GM19023 (cell line): ENCODE results near the gene SLIT1.

Experiments used
- ATAC-seq: cut with Tn5 transposase; IDR thresholded peaks from one replicate; pipeline ENCODE4 v1.9.1; 2021; ENCODE audit warnings: mild to moderate bottlenecking, moderate library complexity; ENCODE audit not compliant: unreplicated experiment

The SLIT1 gene

GRCh38 chr10:97010695-97011206, 175.0 kb downstream of the SLIT1 start:
- ATAC-seq: no peak

- ATAC-seq: no peak
Observed at GRCh38 chr10:97007417-97007816, 178.3 kb downstream of the SLIT1 start.

GRCh38 chr10:97006364-97006763, 179.4 kb downstream of the SLIT1 start:
- ATAC-seq: no peak

GRCh38 chr10:97005349-97005748, 180.4 kb downstream of the SLIT1 start:
- no peak for ATAC-seq

GRCh38 chr10:97004591-97004990, 181.2 kb downstream of the SLIT1 start:
- ATAC-seq: no peak

- no peak for ATAC-seq
Observed at GRCh38 chr10:97003804-97004201, 182.0 kb downstream of the SLIT1 start.

GRCh38 chr10:97003151-97003803, 182.5 kb downstream of the SLIT1 start:
- no peak for ATAC-seq

GRCh38 chr10:97002670-97003069, 183.1 kb downstream of the SLIT1 start:
- ATAC-seq: no peak

- no peak for ATAC-seq
Observed at GRCh38 chr10:97001183-97001991, 184.4 kb downstream of the SLIT1 start.

- no peak for ATAC-seq
Observed at GRCh38 chr10:97000487-97001182, 185.1 kb downstream of the SLIT1 start.

GRCh38 chr10:96999987-97000386, 185.8 kb downstream of the SLIT1 start:
- ATAC-seq: no peak

- no peak for ATAC-seq
Observed at GRCh38 chr10:96999337-96999736, 186.4 kb downstream of the SLIT1 start.

- ATAC-seq: no peak
Observed at GRCh38 chr10:96998329-96998888, 187.3 kb downstream of the SLIT1 start.

GRCh38 chr10:96996275-96996965, 189.3 kb downstream of the SLIT1 start:
- ATAC-seq: no peak

GRCh38 chr10:96995851-96996250, 189.9 kb downstream of the SLIT1 start:
- ATAC-seq: no peak

GRCh38 chr10:96992721-96993120, 193.0 kb downstream of the SLIT1 start:
- peak; percentile 72 for ATAC-seq

GRCh38 chr10:96991313-96991841, 194.4 kb downstream of the SLIT1 start:
- peak; percentile 47 for ATAC-seq

- ATAC-seq: no peak
Observed at GRCh38 chr10:96988426-96988825, 197.3 kb downstream of the SLIT1 start.

GRCh38 chr10:96987842-96988175, 197.9 kb downstream of the SLIT1 start:
- ATAC-seq: no peak

GRCh38 chr10:96987141-96987841, 198.5 kb downstream of the SLIT1 start:
- no peak for ATAC-seq
